OCI-LY1 (cell line): ENCODE results near the gene SLC16A2.

Source experiments
- H2AFZ ChIP-seq: fragments of 200-600 bp; sonication (generic), shearing (Covaris generic); 2 replicates; pipeline ENCODE4 v1.6.0; 2014; ENCODE audit warnings: antibody characterized with exemption, mild to moderate bottlenecking, low read length
- H3F3A ChIP-seq: fragments of 200-600 bp; sonication (generic), shearing (Covaris generic); 2 replicates; pipeline ENCODE4 v1.6.0; 2014; ENCODE audit warnings: mild to moderate bottlenecking, antibody characterized with exemption, low read length, moderate library complexity; ENCODE audit not compliant: insufficient read depth
- H3K27ac ChIP-seq: fragments of 200-600 bp; sonication (generic); 2 replicates; pipeline ENCODE4 v1.5.1; 2014; ENCODE audit warnings: low read length, mixed run types, mild to moderate bottlenecking, low read depth; ENCODE audit not compliant: poor library complexity, severe bottlenecking
- H3K27me3 ChIP-seq: fragments of 200-600 bp; sonication (generic); 2 replicates; pipeline ENCODE4 v1.6.0; 2014; ENCODE audit warnings: antibody characterized with exemption, mild to moderate bottlenecking, low read length, moderate library complexity; ENCODE audit not compliant: insufficient read depth
- H3K36me3 ChIP-seq: fragments of 200-600 bp; sonication (generic); 2 replicates; pipeline ENCODE4 v1.6.1; 2014; ENCODE audit warnings: mild to moderate bottlenecking, antibody characterized with exemption, low read length, moderate library complexity, mixed read lengths; ENCODE audit not compliant: insufficient read depth
- H3K4me1 ChIP-seq: fragments of 200-600 bp; sonication (generic); 2 replicates; pipeline ENCODE4 v1.5.1; 2014; ENCODE audit warnings: mild to moderate bottlenecking, low read length, moderate library complexity; ENCODE audit not compliant: insufficient read depth, severe bottlenecking
- H3K4me2 ChIP-seq: fragments of 200-600 bp; sonication (generic), shearing (Covaris generic); 2 replicates; pipeline ENCODE4 v1.6.1; 2014; ENCODE audit warnings: low read length
- H3K4me3 ChIP-seq: fragments of 200-600 bp; sonication (generic); 2 replicates; pipeline ENCODE4 v1.5.1; 2014; ENCODE audit warnings: low read length, low read depth, mild to moderate bottlenecking, mixed read lengths; ENCODE audit not compliant: poor library complexity, severe bottlenecking
- H3K79me2 ChIP-seq: fragments of 200-600 bp; shearing (Covaris generic); 2 replicates; pipeline ENCODE4 v1.6.1; 2016; ENCODE audit warnings: mixed run types, low read length, mixed read lengths; ENCODE audit not compliant: insufficient read depth
- H3K9ac ChIP-seq: fragments of 200-600 bp; sonication (generic), shearing (Covaris generic); 2 replicates; pipeline ENCODE4 v1.6.1; 2014; ENCODE audit warnings: mild to moderate bottlenecking, low read length, mixed read lengths
- H3K9me2 ChIP-seq: fragments of 200-600 bp; sonication (generic), shearing (Covaris generic); 2 replicates; pipeline ENCODE4 v1.6.1; 2014; ENCODE audit warnings: low read depth, mild to moderate bottlenecking, low read length, mixed read lengths
- H3K9me3 ChIP-seq: fragments of 200-600 bp; shearing (Covaris generic); 2 replicates; pipeline ENCODE4 v1.6.1; 2014; ENCODE audit warnings: low read length, mixed read lengths
- H4K20me1 ChIP-seq: fragments of 200-600 bp; sonication (generic), shearing (Covaris generic); 2 replicates; pipeline ENCODE4 v1.6.0; 2016; ENCODE audit warnings: mild to moderate bottlenecking, low read length; ENCODE audit not compliant: insufficient read depth
- CTCF ChIP-seq: fragments of 200-600 bp; sonication (generic), shearing (Covaris generic); IDR thresholded peaks from 2 replicates; pipeline ENCODE4 v1.5.1; 2017; ENCODE audit warnings: mild to moderate bottlenecking, antibody characterized with exemption, low read length, moderate library complexity, mixed read lengths
- EZH2 ChIP-seq: fragments of 200-600 bp; sonication (generic), shearing (Covaris generic); IDR thresholded peaks from 2 replicates; pipeline ENCODE4 v1.8.0; 2017; ENCODE audit warnings: borderline replicate concordance, mixed run types, mild to moderate bottlenecking, antibody characterized with exemption, low read length, moderate library complexity, mixed read lengths

SLC16A2 gene

GRCh38 chrX:74506317-74507115 lies 85.2 kb downstream of the SLC16A2 start:
- Histone ChIP-seq H3K9me2 (no peaks in the 10 kb centered on the region), H3K4me3 (no peak overlapping the region), H3K4me1 (no peaks in the 10 kb centered on the region), H3K27ac (no peak overlapping the region), H4K20me1 (no peaks in the 10 kb centered on the region), H3F3A (no peaks in the 10 kb centered on the region), H2AFZ (no peak overlapping the region), H3K9ac (no peak overlapping the region), H3K9me3 (no peaks in the 10 kb centered on the region), H3K36me3 (no peaks in the 10 kb centered on the region), H3K4me2 (no peak overlapping the region), H3K27me3 (no peaks in the 10 kb centered on the region), H3K79me2 (no peaks in the 10 kb centered on the region)
- TF ChIP-seq EZH2: no peak
- no peak for TF ChIP-seq CTCF

GRCh38 chrX:74507191-74507590 lies 85.9 kb downstream of the SLC16A2 start:
- H3K9me2 ChIP-seq: no peaks in the 10 kb centered on the region
- no peak overlapping the region for H3K9ac ChIP-seq
- no peaks in the 10 kb centered on the region for H3F3A ChIP-seq
- no peak overlapping the region for H3K4me2 ChIP-seq
- H3K27ac ChIP-seq: no peak overlapping the region
- no peaks in the 10 kb centered on the region for H3K79me2 ChIP-seq
- no peaks in the 10 kb centered on the region for H4K20me1 ChIP-seq
- no peak for TF ChIP-seq EZH2
- no peak for TF ChIP-seq CTCF
- no peaks in the 10 kb centered on the region for H3K27me3 ChIP-seq
- H3K36me3 ChIP-seq: no peaks in the 10 kb centered on the region
- no peak overlapping the region for H3K4me3 ChIP-seq
- H3K4me1 ChIP-seq: no peaks in the 10 kb centered on the region
- no peaks in the 10 kb centered on the region for H3K9me3 ChIP-seq
- H2AFZ ChIP-seq: no peak overlapping the region

DNA sequence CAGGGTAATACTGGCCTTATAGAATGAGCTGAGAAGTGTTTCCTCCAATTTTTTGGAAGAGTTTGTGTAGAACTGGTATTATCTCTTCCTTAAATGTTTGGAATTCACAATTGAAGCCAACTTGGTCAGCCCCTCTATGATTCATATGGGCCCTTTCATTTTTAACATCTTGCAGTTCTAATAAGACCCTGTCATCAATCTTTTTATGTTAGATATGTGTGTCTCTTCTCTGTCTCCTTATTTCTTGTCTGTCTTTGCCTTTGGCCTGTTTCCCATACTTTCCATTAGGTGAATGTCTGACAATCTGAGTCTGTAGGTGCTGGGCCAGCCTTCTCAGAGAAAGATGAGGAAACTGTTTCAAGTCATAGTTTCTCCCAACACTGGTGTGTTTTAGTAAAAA lies 88.7 kb downstream of the SLC16A2 start:
- Histone ChIP-seq H3K79me2 (no peaks in the 10 kb centered on the region), H3K9me2 (no peaks in the 10 kb centered on the region), H2AFZ (no peak overlapping the region), H3K36me3 (no peaks in the 10 kb centered on the region), H4K20me1 (no peaks in the 10 kb centered on the region), H3K4me2 (no peak overlapping the region), H3K9me3 (no peaks in the 10 kb centered on the region), H3K9ac (no peak overlapping the region), H3K27me3 (no peaks in the 10 kb centered on the region), H3K27ac (no peak overlapping the region), H3F3A (no peaks in the 10 kb centered on the region), H3K4me1 (no peaks in the 10 kb centered on the region), H3K4me3 (no peak overlapping the region)
- TF ChIP-seq CTCF: no peak
- no peak for TF ChIP-seq EZH2
